GM12874 (cell line): ENCODE measurements around the gene CCNY.

Source experiments
- TF ChIP-seq, protein P1 (sequence below): IDR thresholded peaks from 2 replicates; pipeline ENCODE4 v1.5.1; 2011; ENCODE audit warnings: low read depth, mild to moderate bottlenecking, control low read depth, low read length, moderate library complexity; ENCODE audit not compliant: insufficient read depth

The CCNY gene

GRCh38 chr10:35506741-35507140 is 170.4 kb downstream of the CCNY start:
- TF ChIP-seq, protein P1, sequence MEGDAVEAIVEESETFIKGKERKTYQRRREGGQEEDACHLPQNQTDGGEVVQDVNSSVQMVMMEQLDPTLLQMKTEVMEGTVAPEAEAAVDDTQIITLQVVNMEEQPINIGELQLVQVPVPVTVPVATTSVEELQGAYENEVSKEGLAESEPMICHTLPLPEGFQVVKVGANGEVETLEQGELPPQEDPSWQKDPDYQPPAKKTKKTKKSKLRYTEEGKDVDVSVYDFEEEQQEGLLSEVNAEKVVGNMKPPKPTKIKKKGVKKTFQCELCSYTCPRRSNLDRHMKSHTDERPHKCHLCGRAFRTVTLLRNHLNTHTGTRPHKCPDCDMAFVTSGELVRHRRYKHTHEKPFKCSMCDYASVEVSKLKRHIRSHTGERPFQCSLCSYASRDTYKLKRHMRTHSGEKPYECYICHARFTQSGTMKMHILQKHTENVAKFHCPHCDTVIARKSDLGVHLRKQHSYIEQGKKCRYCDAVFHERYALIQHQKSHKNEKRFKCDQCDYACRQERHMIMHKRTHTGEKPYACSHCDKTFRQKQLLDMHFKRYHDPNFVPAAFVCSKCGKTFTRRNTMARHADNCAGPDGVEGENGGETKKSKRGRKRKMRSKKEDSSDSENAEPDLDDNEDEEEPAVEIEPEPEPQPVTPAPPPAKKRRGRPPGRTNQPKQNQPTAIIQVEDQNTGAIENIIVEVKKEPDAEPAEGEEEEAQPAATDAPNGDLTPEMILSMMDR = no peak

- TF ChIP-seq, protein P1 = no peak
Measured at GRCh38 chr10:35507519-35508109, 171.3 kb downstream of the CCNY start.

DNA sequence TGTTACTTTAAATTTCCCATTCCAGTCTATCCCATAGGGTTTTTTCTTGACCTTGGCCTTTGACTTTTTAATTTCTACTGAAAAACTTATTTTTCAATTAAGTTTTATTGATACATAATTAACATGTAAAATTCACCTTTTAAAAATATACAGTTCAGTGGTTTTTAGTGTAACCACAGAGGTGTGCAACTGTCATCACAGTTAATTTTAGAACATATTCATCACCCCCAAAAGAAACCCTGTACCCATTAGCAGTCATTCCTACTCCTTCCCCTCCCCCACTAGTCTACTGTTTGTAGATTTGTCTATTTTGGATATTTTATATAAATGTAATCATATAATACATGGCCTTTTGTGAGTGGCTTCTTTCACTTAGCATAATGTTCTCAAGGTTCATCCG is 172.3 kb downstream of the CCNY start:
- TF ChIP-seq, protein P1 = no peak

GRCh38 chr10:35510891-35511290 is 174.6 kb downstream of the CCNY start:
- TF ChIP-seq, protein P1 = no peak

GRCh38 chr10:35511647-35512046 is 175.3 kb downstream of the CCNY start:
- TF ChIP-seq, protein P1 = no peak

DNA sequence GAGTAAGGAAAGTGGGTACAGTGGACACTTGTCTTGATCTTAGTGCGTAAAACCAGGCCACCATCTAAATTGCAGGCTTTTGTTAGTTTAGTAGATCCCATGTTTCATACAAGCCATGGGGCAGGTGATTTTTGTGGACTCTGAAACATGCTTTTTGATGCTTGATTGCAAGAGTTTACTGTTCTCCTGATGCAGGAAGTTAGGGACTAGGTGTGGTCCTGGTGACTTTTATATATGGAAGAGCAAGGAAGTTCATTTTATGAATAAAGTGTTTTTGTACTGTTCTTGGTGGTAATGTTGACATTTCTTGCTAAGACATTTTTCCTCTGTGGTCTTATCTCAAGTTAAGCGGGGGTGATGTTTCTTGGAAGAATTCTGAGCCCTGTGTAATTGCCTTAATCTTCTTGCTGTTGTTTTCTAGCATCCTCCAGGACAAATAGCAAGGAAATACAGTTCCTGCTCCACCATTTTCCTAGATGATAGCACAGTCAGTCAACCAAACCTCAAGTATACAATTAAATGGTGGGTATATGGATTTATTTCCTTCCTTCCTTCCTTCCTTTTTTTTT is 179.9 kb downstream of the CCNY start:
- TF ChIP-seq, protein P1 = no peak

DNA sequence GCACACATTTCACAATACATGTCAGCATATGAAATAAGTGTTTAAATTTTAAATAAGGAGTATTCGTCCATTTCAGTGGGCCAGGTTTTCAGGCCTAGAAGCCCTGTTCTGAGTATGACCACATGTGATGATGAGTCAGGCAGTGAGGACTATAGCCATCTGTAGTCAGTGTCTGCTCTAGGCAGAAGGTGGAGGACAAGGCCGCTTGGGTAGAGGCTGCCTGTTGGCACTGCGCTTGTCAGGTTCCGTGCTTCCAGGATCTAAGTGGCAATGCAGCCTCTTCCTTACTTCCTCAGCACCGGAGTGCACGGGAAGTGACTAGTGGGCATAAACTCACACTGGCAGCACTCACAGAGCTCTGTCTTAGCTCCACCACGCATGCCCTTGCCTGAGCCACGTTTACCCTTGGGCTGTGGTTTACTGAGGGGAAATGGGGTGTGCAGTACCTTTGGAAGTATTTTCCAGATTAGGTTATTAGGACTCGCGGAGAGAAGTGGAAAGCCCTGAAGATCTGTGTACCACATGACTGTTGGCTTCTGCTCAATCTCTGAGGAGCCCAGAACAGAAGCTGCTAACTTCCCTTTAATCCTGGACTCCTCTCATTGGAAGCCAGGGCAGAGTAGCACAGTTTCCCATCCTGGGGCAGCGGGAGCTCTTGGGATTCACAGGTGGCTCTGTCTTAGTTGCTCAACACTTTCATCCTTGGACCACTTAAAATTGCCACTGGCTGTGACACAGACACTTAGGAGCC is 181.3 kb downstream of the CCNY start:
- TF ChIP-seq, protein P1 = no peak
